ENCODE measurements around the gene LRRC42.

DNA sequence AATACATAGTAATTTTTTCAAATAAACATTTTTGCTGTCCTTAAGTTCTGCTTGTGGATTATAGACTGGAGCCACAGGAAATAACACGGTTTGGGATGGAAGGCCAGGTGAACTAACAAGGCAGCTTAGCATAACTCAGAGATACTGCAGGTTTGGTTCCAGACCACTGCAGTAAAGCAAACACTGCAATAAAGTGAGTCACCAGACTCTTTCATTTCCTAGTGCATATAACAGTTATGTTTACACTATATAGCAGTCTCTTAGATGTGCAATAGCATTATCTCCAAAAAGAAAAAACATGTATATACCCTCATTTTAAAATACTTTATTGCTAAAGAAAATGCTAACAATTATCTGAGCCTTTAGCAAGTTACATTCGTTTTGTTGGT lies 22.0 kb downstream of the LRRC42 start:
- TF ChIP-seq CEBPB (IDR thresholded peaks at IDR 0.05): no peak
- TF ChIP-seq, protein P1, sequence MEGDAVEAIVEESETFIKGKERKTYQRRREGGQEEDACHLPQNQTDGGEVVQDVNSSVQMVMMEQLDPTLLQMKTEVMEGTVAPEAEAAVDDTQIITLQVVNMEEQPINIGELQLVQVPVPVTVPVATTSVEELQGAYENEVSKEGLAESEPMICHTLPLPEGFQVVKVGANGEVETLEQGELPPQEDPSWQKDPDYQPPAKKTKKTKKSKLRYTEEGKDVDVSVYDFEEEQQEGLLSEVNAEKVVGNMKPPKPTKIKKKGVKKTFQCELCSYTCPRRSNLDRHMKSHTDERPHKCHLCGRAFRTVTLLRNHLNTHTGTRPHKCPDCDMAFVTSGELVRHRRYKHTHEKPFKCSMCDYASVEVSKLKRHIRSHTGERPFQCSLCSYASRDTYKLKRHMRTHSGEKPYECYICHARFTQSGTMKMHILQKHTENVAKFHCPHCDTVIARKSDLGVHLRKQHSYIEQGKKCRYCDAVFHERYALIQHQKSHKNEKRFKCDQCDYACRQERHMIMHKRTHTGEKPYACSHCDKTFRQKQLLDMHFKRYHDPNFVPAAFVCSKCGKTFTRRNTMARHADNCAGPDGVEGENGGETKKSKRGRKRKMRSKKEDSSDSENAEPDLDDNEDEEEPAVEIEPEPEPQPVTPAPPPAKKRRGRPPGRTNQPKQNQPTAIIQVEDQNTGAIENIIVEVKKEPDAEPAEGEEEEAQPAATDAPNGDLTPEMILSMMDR (IDR thresholded peaks at IDR 0.05): no peak
- no peak for TF ChIP-seq ESRRA (IDR thresholded peaks at IDR 0.05; ENCODE audit: borderline replicate concordance, low read length)
- no peak for TF ChIP-seq MYC (IDR thresholded peaks at IDR 0.05; ENCODE audit: borderline replicate concordance, low read length)
- no peak for TF ChIP-seq MAZ (IDR thresholded peaks at IDR 0.05; ENCODE audit: borderline replicate concordance, low read depth, low read length)
- TF ChIP-seq JUNB (IDR thresholded peaks at IDR 0.05): no peak
- TF ChIP-seq, protein P2, sequence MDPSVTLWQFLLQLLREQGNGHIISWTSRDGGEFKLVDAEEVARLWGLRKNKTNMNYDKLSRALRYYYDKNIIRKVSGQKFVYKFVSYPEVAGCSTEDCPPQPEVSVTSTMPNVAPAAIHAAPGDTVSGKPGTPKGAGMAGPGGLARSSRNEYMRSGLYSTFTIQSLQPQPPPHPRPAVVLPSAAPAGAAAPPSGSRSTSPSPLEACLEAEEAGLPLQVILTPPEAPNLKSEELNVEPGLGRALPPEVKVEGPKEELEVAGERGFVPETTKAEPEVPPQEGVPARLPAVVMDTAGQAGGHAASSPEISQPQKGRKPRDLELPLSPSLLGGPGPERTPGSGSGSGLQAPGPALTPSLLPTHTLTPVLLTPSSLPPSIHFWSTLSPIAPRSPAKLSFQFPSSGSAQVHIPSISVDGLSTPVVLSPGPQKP (IDR thresholded peaks at IDR 0.05; ENCODE audit: low read depth, low read length): no peak
- TF ChIP-seq, protein P3, sequence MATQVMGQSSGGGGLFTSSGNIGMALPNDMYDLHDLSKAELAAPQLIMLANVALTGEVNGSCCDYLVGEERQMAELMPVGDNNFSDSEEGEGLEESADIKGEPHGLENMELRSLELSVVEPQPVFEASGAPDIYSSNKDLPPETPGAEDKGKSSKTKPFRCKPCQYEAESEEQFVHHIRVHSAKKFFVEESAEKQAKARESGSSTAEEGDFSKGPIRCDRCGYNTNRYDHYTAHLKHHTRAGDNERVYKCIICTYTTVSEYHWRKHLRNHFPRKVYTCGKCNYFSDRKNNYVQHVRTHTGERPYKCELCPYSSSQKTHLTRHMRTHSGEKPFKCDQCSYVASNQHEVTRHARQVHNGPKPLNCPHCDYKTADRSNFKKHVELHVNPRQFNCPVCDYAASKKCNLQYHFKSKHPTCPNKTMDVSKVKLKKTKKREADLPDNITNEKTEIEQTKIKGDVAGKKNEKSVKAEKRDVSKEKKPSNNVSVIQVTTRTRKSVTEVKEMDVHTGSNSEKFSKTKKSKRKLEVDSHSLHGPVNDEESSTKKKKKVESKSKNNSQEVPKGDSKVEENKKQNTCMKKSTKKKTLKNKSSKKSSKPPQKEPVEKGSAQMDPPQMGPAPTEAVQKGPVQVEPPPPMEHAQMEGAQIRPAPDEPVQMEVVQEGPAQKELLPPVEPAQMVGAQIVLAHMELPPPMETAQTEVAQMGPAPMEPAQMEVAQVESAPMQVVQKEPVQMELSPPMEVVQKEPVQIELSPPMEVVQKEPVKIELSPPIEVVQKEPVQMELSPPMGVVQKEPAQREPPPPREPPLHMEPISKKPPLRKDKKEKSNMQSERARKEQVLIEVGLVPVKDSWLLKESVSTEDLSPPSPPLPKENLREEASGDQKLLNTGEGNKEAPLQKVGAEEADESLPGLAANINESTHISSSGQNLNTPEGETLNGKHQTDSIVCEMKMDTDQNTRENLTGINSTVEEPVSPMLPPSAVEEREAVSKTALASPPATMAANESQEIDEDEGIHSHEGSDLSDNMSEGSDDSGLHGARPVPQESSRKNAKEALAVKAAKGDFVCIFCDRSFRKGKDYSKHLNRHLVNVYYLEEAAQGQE (IDR thresholded peaks at IDR 0.05): no peak
- no peak for TF ChIP-seq POLR2A (IDR thresholded peaks at IDR 0.05; ENCODE audit: low read length)

Measured in A549 (cell line).